ENCODE measurements around the gene LRRC52.

Gene LRRC52

GRCh38 chr1:165544996-165545395 lies 1.2 kb downstream of the LRRC52 start:
- no peak for DNase-seq
- H3K4ac ChIP-seq (ENCODE audit: low read depth, low read length) = no peak overlapping the region
- H3K27me3 ChIP-seq (ENCODE audit: insufficient read depth, low read length) = no peaks in the 10 kb centered on the region
- no peak overlapping the region for H2BK12ac ChIP-seq (ENCODE audit: low read length)
- no peak overlapping the region for H3K9ac ChIP-seq (ENCODE audit: low read length)
- H3K4me1 ChIP-seq (ENCODE audit: control insufficient read depth in 1 of 2, insufficient read depth in 2 of 2, low read length in 2 of 2) = no peaks in the 10 kb centered on the region
- no peak overlapping the region for H3K4me3 ChIP-seq (ENCODE audit: low read depth, low read length)
- H2BK120ac ChIP-seq (ENCODE audit: insufficient read depth, low read length, poor library complexity) = no peak overlapping the region
- H4K91ac ChIP-seq (ENCODE audit: low read depth, low read length) = no peak overlapping the region
- no peak overlapping the region for H3K4me2 ChIP-seq (ENCODE audit: low read length)
- H3K79me2 ChIP-seq (ENCODE audit: control insufficient read depth, insufficient read depth, low read length, poor library complexity) = no peaks in the 10 kb centered on the region
- no peak overlapping the region for H4K8ac ChIP-seq (ENCODE audit: low read depth, low read length)
- H3K9me3 ChIP-seq (ENCODE audit: insufficient read depth, low read depth, low read length) = no peaks in the 10 kb centered on the region
- H2BK5ac ChIP-seq (ENCODE audit: low read depth, low read length, poor library complexity) = no peak overlapping the region
- no peak overlapping the region for H3K23ac ChIP-seq (ENCODE audit: low read length)
- H3K14ac ChIP-seq (ENCODE audit: low read length) = no peak overlapping the region
- no peak overlapping the region for H2AK5ac ChIP-seq (ENCODE audit: low read length)
- H3K36me3 ChIP-seq (ENCODE audit: control insufficient read depth in 1 of 2, insufficient read depth in 2 of 2, low read length in 2 of 2) = no peaks in the 10 kb centered on the region
- H3K27ac ChIP-seq (ENCODE audit: low read depth, low read length) = no peak overlapping the region
- H3K18ac ChIP-seq (ENCODE audit: low read length) = no peak overlapping the region
- no peaks in the 10 kb centered on the region for H3K79me1 ChIP-seq (ENCODE audit: low read length)
- H2AFZ ChIP-seq (ENCODE audit: insufficient read depth, low read length, poor library complexity) = no peak overlapping the region
- H4K12ac ChIP-seq (ENCODE audit: low read depth, low read length) = no peak overlapping the region

GRCh38 chr1:165545974-165546373 lies 2.2 kb downstream of the LRRC52 start:
- Histone ChIP-seq H2BK12ac (ENCODE audit: low read length) (no peak overlapping the region), H4K12ac (ENCODE audit: low read depth, low read length) (no peak overlapping the region)

GRCh38 chr1:165549973-165550372 lies 6.2 kb downstream of the LRRC52 start:
- no CpG with 5 or more reads among the region's 2 CpGs for WGBS (ENCODE audit: extremely low coverage, insufficient coverage, insufficient read length)
- Histone ChIP-seq H4K91ac (ENCODE audit: low read depth, low read length) (no peak overlapping the region), H4K8ac (ENCODE audit: low read depth, low read length) (no peak overlapping the region), H3K79me1 (ENCODE audit: low read length) (no peaks in the 10 kb centered on the region), H3K23ac (ENCODE audit: low read length) (no peak overlapping the region), H2AFZ (ENCODE audit: insufficient read depth, low read length, poor library complexity) (no peak overlapping the region), H3K14ac (ENCODE audit: low read length) (no peak overlapping the region), H3K4me1 (ENCODE audit: control insufficient read depth in 1 of 2, insufficient read depth in 2 of 2, low read length in 2 of 2) (no peaks in the 10 kb centered on the region), H3K4ac (ENCODE audit: low read depth, low read length) (no peak overlapping the region), H2BK5ac (ENCODE audit: low read depth, low read length, poor library complexity) (no peak overlapping the region), H3K9ac (ENCODE audit: low read length) (no peak overlapping the region), H3K27ac (ENCODE audit: low read depth, low read length) (no peak overlapping the region), H3K9me3 (ENCODE audit: insufficient read depth, low read depth, low read length) (no peaks in the 10 kb centered on the region), H3K4me3 (ENCODE audit: low read depth, low read length) (no peak overlapping the region), H3K27me3 (ENCODE audit: insufficient read depth, low read length) (no peaks in the 10 kb centered on the region), H4K12ac (ENCODE audit: low read depth, low read length) (no peak overlapping the region), H2BK12ac (ENCODE audit: low read length) (no peak overlapping the region), H2BK120ac (ENCODE audit: insufficient read depth, low read length, poor library complexity) (no peak overlapping the region), H3K36me3 (ENCODE audit: control insufficient read depth in 1 of 2, insufficient read depth in 2 of 2, low read length in 2 of 2) (no peaks in the 10 kb centered on the region), H3K79me2 (ENCODE audit: control insufficient read depth, insufficient read depth, low read length, poor library complexity) (no peaks in the 10 kb centered on the region), H2AK5ac (ENCODE audit: low read length) (no peak overlapping the region), H3K18ac (ENCODE audit: low read length) (no peak overlapping the region), H3K4me2 (ENCODE audit: low read length) (no peak overlapping the region)
- no peak for DNase-seq

More at GRCh38 chr1:165545974-165546373, 2.2 kb downstream of the LRRC52 start:
- no peaks in the 10 kb centered on the region for H3K9me3 ChIP-seq (ENCODE audit: insufficient read depth, low read depth, low read length)
- no peaks in the 10 kb centered on the region for H3K4me1 ChIP-seq (ENCODE audit: control insufficient read depth in 1 of 2, insufficient read depth in 2 of 2, low read length in 2 of 2)
- no peak overlapping the region for H2BK120ac ChIP-seq (ENCODE audit: insufficient read depth, low read length, poor library complexity)
- no peak overlapping the region for H3K23ac ChIP-seq (ENCODE audit: low read length)
- H3K18ac ChIP-seq (ENCODE audit: low read length) = no peak overlapping the region
- no peak overlapping the region for H2AK5ac ChIP-seq (ENCODE audit: low read length)
- H3K79me1 ChIP-seq (ENCODE audit: low read length) = no peaks in the 10 kb centered on the region
- no peak overlapping the region for H2BK5ac ChIP-seq (ENCODE audit: low read depth, low read length, poor library complexity)
- no peaks in the 10 kb centered on the region for H3K36me3 ChIP-seq (ENCODE audit: control insufficient read depth in 1 of 2, insufficient read depth in 2 of 2, low read length in 2 of 2)
- H4K91ac ChIP-seq (ENCODE audit: low read depth, low read length) = no peak overlapping the region
- H3K4me3 ChIP-seq (ENCODE audit: low read depth, low read length) = no peak overlapping the region
- H3K14ac ChIP-seq (ENCODE audit: low read length) = no peak overlapping the region
- no peak overlapping the region for H2AFZ ChIP-seq (ENCODE audit: insufficient read depth, low read length, poor library complexity)
- H3K27me3 ChIP-seq (ENCODE audit: insufficient read depth, low read length) = no peaks in the 10 kb centered on the region
- no peak for DNase-seq
- no peaks in the 10 kb centered on the region for H3K79me2 ChIP-seq (ENCODE audit: control insufficient read depth, insufficient read depth, low read length, poor library complexity)
- H3K4ac ChIP-seq (ENCODE audit: low read depth, low read length) = no peak overlapping the region
- no CpG with 5 or more reads among the region's 2 CpGs for WGBS (ENCODE audit: extremely low coverage, insufficient coverage, insufficient read length)
- no peak overlapping the region for H3K4me2 ChIP-seq (ENCODE audit: low read length)
- no peak overlapping the region for H4K8ac ChIP-seq (ENCODE audit: low read depth, low read length)
- no peak overlapping the region for H3K9ac ChIP-seq (ENCODE audit: low read length)
- no peak overlapping the region for H3K27ac ChIP-seq (ENCODE audit: low read depth, low read length)

GRCh38 chr1:165551469-165551868 lies 7.7 kb downstream of the LRRC52 start:
- no peak overlapping the region for H3K23ac ChIP-seq (ENCODE audit: low read length)
- H3K36me3 ChIP-seq (ENCODE audit: control insufficient read depth in 1 of 2, insufficient read depth in 2 of 2, low read length in 2 of 2) = no peaks in the 10 kb centered on the region
- H4K91ac ChIP-seq (ENCODE audit: low read depth, low read length) = no peak overlapping the region
- H3K79me1 ChIP-seq (ENCODE audit: low read length) = no peaks in the 10 kb centered on the region
- no peak overlapping the region for H3K18ac ChIP-seq (ENCODE audit: low read length)
- no peak overlapping the region for H4K12ac ChIP-seq (ENCODE audit: low read depth, low read length)
- no peak overlapping the region for H3K4ac ChIP-seq (ENCODE audit: low read depth, low read length)
- no peaks in the 10 kb centered on the region for H3K4me1 ChIP-seq (ENCODE audit: control insufficient read depth in 1 of 2, insufficient read depth in 2 of 2, low read length in 2 of 2)
- H3K27me3 ChIP-seq (ENCODE audit: insufficient read depth, low read length) = no peaks in the 10 kb centered on the region
- no peak overlapping the region for H2AFZ ChIP-seq (ENCODE audit: insufficient read depth, low read length, poor library complexity)
- H2AK5ac ChIP-seq (ENCODE audit: low read length) = no peak overlapping the region
- WGBS (ENCODE audit: extremely low coverage, insufficient coverage, insufficient read length) = no CpG with 5 or more reads among the region's 3 CpGs
- H3K79me2 ChIP-seq (ENCODE audit: control insufficient read depth, insufficient read depth, low read length, poor library complexity) = no peaks in the 10 kb centered on the region
- no peak overlapping the region for H3K4me3 ChIP-seq (ENCODE audit: low read depth, low read length)
- no peak overlapping the region for H2BK5ac ChIP-seq (ENCODE audit: low read depth, low read length, poor library complexity)
- H4K8ac ChIP-seq (ENCODE audit: low read depth, low read length) = no peak overlapping the region
- H3K14ac ChIP-seq (ENCODE audit: low read length) = no peak overlapping the region
- no peak for DNase-seq
- H3K9me3 ChIP-seq (ENCODE audit: insufficient read depth, low read depth, low read length) = no peaks in the 10 kb centered on the region
- H2BK120ac ChIP-seq (ENCODE audit: insufficient read depth, low read length, poor library complexity) = no peak overlapping the region
- no peak overlapping the region for H2BK12ac ChIP-seq (ENCODE audit: low read length)
- no peak overlapping the region for H3K27ac ChIP-seq (ENCODE audit: low read depth, low read length)
- no peak overlapping the region for H3K9ac ChIP-seq (ENCODE audit: low read length)
- no peak overlapping the region for H3K4me2 ChIP-seq (ENCODE audit: low read length)
